ENCODE measurements around the gene CUX1. TPM values are rescaled to one million over a fixed set of nuclear protein-coding genes. Genes with fewer than 3 reads are reported as not detected.
"Not testable (repeated sequence)": the region's sequence is repeated elsewhere in the genome, so short reads cannot be mapped to it uniquely, and the experiment has no call there.

The CUX1 gene
- total RNA-seq, 1 experiment from 2014 or later, result 39.6 TPM

DNA sequence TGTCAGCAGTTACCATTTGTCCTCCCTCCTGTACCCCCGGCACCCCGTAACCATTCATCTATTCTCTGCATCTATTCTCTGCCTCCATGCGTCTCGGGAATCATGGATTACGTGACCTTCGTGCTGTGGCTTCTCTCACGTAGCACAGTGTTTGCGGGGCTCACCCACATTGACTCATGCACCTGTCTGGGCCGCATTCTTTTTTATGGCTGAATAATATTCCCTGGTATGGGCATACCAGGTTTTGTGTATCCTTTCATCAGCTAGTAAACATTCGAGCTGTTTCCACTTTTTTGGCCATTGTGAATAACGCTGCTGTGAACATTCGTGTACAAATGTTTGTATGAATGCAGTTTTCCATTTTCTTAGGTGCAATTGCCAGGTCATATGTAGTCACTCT lies 17.7 kb downstream of the CUX1 start:
- CTCF ChIA-PET, result no interaction called here

DNA sequence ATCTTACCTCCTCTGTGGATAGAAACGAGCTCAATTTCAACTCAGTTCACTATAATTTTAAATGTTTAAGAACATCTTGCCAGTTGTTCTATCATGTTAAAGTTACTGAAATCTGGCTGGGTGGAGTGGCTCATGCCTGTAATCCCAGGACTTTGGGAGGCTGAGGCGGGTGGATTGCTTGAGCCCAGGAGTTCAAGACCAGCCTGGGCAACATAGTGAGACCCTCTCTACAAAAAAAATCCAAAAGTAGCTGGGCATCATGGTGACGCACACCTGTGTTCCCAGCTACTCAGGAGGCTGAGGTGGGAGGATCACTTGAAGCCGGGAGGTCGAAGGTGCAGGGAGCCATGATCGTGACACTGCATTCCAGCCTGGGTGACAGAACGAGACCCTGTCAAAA lies 20.0 kb downstream of the CUX1 start:
- H3K9me2 ChIP-seq (replicated peaks; ENCODE audit: low read length); H3K27ac ChIP-seq (ENCODE audit: low read length); BruUV-seq (replicated peaks); H3K4me3 ChIP-seq (ENCODE audit: low read length); ATAC-seq; DNase-seq; H3K27me3 ChIP-seq (ENCODE audit: low read length); H4K20me1 ChIP-seq (ENCODE audit: low read length); POLR2A ChIA-PET (ENCODE audit: unreplicated experiment); H3K9me3 ChIP-seq (ENCODE audit: low read length); H3K4me1 ChIP-seq (ENCODE audit: insufficient read depth, low read length); intact Hi-C loops (cut with micrococcal nuclease); H3K36me3 ChIP-seq (ENCODE audit: low read depth, low read length); H2AFZ ChIP-seq (ENCODE audit: low read length); H3F3A ChIP-seq (ENCODE audit: low read length, unreplicated experiment); H3K9ac ChIP-seq (ENCODE audit: low read length); H3K4me2 ChIP-seq (ENCODE audit: low read length); CTCF ChIA-PET: not testable (repeated sequence)
- peaks cover 94% of the 10 kb centered on the region for H3K79me2 ChIP-seq (ENCODE audit: low read length)

More for the DNA sequence above, 17.7 kb downstream of the CUX1 start:
- no peaks in the 10 kb centered on the region for H3K9me3 ChIP-seq (ENCODE audit: low read length)
- no peaks in the 10 kb centered on the region for H3F3A ChIP-seq (ENCODE audit: low read length, unreplicated experiment)
- no peaks in the 10 kb centered on the region for H3K4me1 ChIP-seq (ENCODE audit: insufficient read depth, low read length)
- BruUV-seq (replicated peaks), result no TSS peak
- no peaks in the 10 kb centered on the region for H3K9me2 ChIP-seq (replicated peaks; ENCODE audit: low read length)
- H3K9ac ChIP-seq (ENCODE audit: low read length), result no peak overlapping the region
- ATAC-seq, result no peak
- H2AFZ ChIP-seq (ENCODE audit: low read length), result no peak overlapping the region
- no peak for TF ChIP-seq EZH2phosphoT487 (IDR thresholded peaks at IDR 0.05; ENCODE audit: borderline replicate concordance, low read length)
- TF ChIP-seq, protein P1, sequence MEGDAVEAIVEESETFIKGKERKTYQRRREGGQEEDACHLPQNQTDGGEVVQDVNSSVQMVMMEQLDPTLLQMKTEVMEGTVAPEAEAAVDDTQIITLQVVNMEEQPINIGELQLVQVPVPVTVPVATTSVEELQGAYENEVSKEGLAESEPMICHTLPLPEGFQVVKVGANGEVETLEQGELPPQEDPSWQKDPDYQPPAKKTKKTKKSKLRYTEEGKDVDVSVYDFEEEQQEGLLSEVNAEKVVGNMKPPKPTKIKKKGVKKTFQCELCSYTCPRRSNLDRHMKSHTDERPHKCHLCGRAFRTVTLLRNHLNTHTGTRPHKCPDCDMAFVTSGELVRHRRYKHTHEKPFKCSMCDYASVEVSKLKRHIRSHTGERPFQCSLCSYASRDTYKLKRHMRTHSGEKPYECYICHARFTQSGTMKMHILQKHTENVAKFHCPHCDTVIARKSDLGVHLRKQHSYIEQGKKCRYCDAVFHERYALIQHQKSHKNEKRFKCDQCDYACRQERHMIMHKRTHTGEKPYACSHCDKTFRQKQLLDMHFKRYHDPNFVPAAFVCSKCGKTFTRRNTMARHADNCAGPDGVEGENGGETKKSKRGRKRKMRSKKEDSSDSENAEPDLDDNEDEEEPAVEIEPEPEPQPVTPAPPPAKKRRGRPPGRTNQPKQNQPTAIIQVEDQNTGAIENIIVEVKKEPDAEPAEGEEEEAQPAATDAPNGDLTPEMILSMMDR (conservative IDR thresholded peaks at IDR 0.05; ENCODE audit: low read depth, low read length), result no peak
- TF ChIP-seq EZH2 (IDR thresholded peaks at IDR 0.05; ENCODE audit: low read length, unreplicated experiment), result no peak
- DNase-seq, result no peak
- 0 out of 2 replicates have a peak, but pooled peaks cover 3% of the 10 kb centered on the region for H4K20me1 ChIP-seq (ENCODE audit: low read length)
- no peak overlapping the region for H3K4me2 ChIP-seq (ENCODE audit: low read length)
- intact Hi-C loops (cut with micrococcal nuclease), result no loop called here
- no peaks in the 10 kb centered on the region for H3K27me3 ChIP-seq (ENCODE audit: low read length)
- H3K4me3 ChIP-seq (ENCODE audit: low read length), result no peak overlapping the region
- H3K27ac ChIP-seq (ENCODE audit: low read length), result no peak overlapping the region
- peaks cover 95% of the 10 kb centered on the region for H3K79me2 ChIP-seq (ENCODE audit: low read length)
- POLR2A ChIA-PET (ENCODE audit: unreplicated experiment), result interaction anchor here (0.5 kb wide), 1 partner anchor 396 kb away, joined by 8 read pairs; no protein-coding TSS in a partner anchor
- H3K36me3 ChIP-seq (ENCODE audit: low read depth, low read length), result no peaks in the 10 kb centered on the region

DNA sequence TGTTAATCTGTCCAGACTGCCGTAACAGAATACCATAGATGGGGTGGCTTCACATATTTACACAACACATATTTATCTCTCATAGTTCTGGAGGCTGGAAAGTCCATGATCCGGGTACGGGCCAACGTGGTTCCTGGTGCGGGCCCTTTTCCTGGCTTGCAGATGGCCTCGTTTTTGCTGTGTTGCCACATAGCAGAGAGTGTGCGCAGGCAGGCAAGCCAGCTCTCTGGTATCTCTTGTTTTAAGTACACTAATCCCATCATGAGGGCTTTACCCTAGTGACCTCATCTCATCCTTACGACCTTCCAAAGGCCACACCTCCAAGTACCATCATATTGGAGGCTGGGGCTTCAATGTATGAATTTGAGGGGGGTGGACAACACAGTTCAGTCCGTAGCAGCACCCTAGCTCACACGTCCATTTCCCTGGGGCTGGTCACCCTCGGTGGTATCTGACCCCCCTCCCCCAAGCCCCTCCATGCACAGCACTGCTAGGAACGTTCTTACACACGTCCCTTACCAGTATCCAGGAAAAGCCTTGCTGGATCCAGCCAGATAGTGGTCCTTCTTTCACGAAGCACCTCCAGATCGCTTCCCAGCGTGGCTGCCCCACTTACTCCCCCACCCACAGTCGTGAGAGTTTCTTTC lies 21.5 kb downstream of the CUX1 start:
- no peaks in the 10 kb centered on the region for H3K36me3 ChIP-seq (ENCODE audit: low read depth, low read length)
- CTCF ChIA-PET, result no interaction called here

More for the DNA sequence above, 21.5 kb downstream of the CUX1 start:
- Histone ChIP-seq H3K27ac (ENCODE audit: low read length) (no peak overlapping the region), H3K27me3 (ENCODE audit: low read length) (no peaks in the 10 kb centered on the region), H3K4me2 (ENCODE audit: low read length) (no peak overlapping the region), H3K4me1 (ENCODE audit: insufficient read depth, low read length) (no peaks in the 10 kb centered on the region), H3K9ac (ENCODE audit: low read length) (no peak overlapping the region), H4K20me1 (ENCODE audit: low read length) (no peaks in the 10 kb centered on the region), H3K79me2 (ENCODE audit: low read length) (peaks cover 92% of the 10 kb centered on the region), H3K9me3 (ENCODE audit: low read length) (no peaks in the 10 kb centered on the region), H2AFZ (ENCODE audit: low read length) (no peak overlapping the region), H3K9me2 (replicated peaks; ENCODE audit: low read length) (no peaks in the 10 kb centered on the region), H3K4me3 (ENCODE audit: low read length) (no peak overlapping the region), H3F3A (ENCODE audit: low read length, unreplicated experiment) (no peaks in the 10 kb centered on the region)
- intact Hi-C loops (cut with micrococcal nuclease), result no loop called here
- no peak for DNase-seq
- no TSS peak for BruUV-seq (replicated peaks)
- ATAC-seq, result no peak
- no peak for TF ChIP-seq EZH2 (IDR thresholded peaks at IDR 0.05; ENCODE audit: low read length, unreplicated experiment)
- TF ChIP-seq EZH2phosphoT487 (IDR thresholded peaks at IDR 0.05; ENCODE audit: borderline replicate concordance, low read length), result no peak
- TF ChIP-seq, protein P1 (conservative IDR thresholded peaks at IDR 0.05; ENCODE audit: low read depth, low read length), result no peak
- POLR2A ChIA-PET (ENCODE audit: unreplicated experiment), result no interaction called here
